Measurements from ENCODE around the gene GNG4. TPM values are rescaled to one million over a fixed set of nuclear protein-coding genes. Genes with fewer than 3 reads are reported as not detected.

GNG4 gene
- total RNA-seq, 4 donors from 2014 or later = 1.1 to 6.3 (median 4.6) TPM

DNA sequence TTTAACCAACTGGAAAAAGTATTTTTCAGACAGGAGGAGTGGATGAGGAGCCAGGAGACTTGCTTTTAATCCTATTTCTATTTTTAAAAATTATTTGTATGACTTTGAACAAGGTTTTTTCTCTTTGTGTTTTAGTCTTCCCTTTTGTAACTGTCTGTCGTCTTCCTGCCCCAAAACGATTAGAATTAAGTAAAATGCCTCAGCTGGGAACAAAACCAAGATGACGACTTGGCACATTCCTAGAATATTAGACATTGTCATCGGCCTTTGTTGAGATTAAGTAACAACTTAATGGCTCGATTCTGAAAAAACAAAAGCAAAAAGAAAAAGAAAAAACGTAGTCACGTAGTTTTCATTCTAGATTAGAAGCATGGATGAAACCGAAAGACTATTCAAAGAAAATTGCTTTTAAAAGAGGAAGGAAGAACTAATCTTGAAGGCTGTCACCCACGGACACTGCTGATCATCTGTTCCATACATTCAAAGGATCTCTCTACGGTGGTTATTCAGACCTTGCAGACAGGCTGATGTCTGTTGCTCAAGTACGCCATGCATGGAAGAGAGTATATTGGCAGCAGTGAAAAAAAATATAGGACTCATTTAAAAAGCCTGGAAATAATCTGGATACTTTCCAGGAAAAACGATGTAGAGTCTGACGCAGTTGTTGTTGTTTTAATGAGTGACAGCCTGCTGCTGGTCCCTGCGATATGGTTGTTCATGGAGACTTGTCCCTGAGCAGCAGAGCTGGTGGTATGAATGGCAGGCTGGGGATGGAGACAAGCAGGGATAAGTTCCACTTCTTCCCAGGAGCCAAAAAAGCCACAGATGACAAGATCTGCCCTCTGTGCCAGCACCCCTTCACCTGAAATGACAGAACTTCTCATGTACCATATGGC is 16.8 kb downstream of the GNG4 start:
- peak overlapping the region in 2 of 4 donors; percentile 23 to 43 for H3K27ac ChIP-seq
- peaks cover 0 to 6% (median 0%) of the 10 kb centered on the region in 4 donors for H3K27me3 ChIP-seq
- peaks cover 3 to 26% (median 5%) of the 10 kb centered on the region in 3 donors for H3K4me1 ChIP-seq
- 9 to 12% methylated on average over 14 of the region's 14 CpGs for WGBS, 2 donors
- peak overlapping the region in 3 of 4 donors; percentile 19 to 45 (median 25) for H3K4me3 ChIP-seq
- no peaks in the 10 kb centered on the region for H3K36me3 ChIP-seq
- TF ChIP-seq, protein P1, sequence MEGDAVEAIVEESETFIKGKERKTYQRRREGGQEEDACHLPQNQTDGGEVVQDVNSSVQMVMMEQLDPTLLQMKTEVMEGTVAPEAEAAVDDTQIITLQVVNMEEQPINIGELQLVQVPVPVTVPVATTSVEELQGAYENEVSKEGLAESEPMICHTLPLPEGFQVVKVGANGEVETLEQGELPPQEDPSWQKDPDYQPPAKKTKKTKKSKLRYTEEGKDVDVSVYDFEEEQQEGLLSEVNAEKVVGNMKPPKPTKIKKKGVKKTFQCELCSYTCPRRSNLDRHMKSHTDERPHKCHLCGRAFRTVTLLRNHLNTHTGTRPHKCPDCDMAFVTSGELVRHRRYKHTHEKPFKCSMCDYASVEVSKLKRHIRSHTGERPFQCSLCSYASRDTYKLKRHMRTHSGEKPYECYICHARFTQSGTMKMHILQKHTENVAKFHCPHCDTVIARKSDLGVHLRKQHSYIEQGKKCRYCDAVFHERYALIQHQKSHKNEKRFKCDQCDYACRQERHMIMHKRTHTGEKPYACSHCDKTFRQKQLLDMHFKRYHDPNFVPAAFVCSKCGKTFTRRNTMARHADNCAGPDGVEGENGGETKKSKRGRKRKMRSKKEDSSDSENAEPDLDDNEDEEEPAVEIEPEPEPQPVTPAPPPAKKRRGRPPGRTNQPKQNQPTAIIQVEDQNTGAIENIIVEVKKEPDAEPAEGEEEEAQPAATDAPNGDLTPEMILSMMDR (IDR thresholded peaks at IDR 0.05) = no peak
- TF ChIP-seq POLR2A (IDR thresholded peaks at IDR 0.05) = no peak
- intact Hi-C loops (cut with DNase I) = no loop called here
- H3K9me3 ChIP-seq = no peaks in the 10 kb centered on the region
- DNase-seq = no peak

DNA sequence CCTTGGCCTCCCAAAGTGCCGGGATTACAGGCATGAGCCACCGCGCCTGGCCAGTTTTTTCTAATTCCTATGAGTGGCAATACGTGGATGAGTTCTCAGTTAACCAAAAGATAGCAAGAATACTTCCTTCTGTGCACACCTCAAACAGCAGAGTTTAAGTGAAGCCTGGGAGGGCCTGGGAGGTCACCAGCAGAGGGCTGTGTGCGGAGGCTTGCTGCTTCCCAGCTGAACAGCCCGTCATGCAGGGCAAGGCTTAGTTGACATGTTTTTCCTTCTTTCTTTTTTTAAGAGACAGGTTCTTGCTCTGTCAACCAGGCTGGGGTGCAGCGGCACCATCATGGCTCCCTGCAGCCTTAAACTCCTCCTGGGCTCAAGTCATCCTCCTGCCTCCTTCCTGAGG is 17.8 kb downstream of the GNG4 start:
- H3K36me3 ChIP-seq = no peaks in the 10 kb centered on the region
- WGBS, 2 donors = 88 to 98% methylated on average over 6 to 7 of the region's 7 CpGs
- H3K4me3 ChIP-seq = no peak overlapping the region
- no peak for DNase-seq
- H3K4me1 ChIP-seq = peaks cover 3 to 26% (median 5%) of the 10 kb centered on the region in 3 donors
- no peak for TF ChIP-seq POLR2A (IDR thresholded peaks at IDR 0.05)
- TF ChIP-seq, protein P1 (IDR thresholded peaks at IDR 0.05) = no peak
- peak overlapping the region in 1 of 4 donors; percentile 23 for H3K27ac ChIP-seq
- H3K9me3 ChIP-seq = no peaks in the 10 kb centered on the region
- H3K27me3 ChIP-seq = peaks cover 0 to 6% (median 0%) of the 10 kb centered on the region in 4 donors
- intact Hi-C loops (cut with DNase I) = no loop called here

DNA sequence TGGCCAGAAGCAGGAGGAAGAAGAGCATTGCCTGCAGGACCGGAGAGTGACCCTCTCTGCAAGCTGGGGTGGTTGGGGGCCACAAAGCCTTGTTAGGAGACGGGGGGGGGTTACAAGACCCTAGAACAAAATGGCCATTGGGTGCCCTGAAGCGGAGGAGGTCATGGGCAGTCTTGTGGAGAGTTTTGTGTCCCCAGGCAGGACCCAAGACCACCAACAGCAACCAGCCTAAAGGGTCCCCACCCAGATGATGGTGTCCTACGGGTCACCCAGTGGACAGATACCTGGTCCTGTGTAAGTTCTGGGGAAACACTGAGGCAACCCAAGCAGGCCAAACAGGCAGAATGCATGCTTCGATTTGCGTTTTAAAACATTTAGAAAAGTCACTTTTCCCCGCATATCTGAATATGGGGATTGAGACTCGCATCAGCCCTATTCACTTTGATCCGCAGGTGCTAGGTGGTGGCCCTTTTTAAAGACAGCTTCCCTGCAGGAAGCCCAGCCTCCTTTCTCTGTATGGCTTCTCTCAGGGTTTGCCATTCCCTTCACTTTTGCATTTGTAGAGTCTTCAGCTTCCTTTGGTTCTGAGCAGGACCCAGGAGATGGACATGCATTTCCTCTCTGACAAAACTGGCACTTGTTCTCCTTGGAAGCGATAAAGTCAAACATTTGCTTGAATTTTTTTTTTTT is 21.1 kb downstream of the GNG4 start:
- H3K4me3 ChIP-seq = no peak overlapping the region
- peaks cover 0 to under 1% (median 0%) of the 10 kb centered on the region in 4 donors for H3K27me3 ChIP-seq
- no peaks in the 10 kb centered on the region for H3K9me3 ChIP-seq
- H3K27ac ChIP-seq = no peak overlapping the region
- no peak for DNase-seq
- intact Hi-C loops (cut with DNase I) = no loop called here
- 88 to 93% methylated on average over 9 to 10 of the region's 10 CpGs for WGBS, 2 donors
- TF ChIP-seq POLR2A (IDR thresholded peaks at IDR 0.05) = no peak
- TF ChIP-seq, protein P1 (IDR thresholded peaks at IDR 0.05) = no peak
- H3K4me1 ChIP-seq = peaks cover 3 to 35% (median 5%) of the 10 kb centered on the region in 3 donors
- no peaks in the 10 kb centered on the region for H3K36me3 ChIP-seq

DNA sequence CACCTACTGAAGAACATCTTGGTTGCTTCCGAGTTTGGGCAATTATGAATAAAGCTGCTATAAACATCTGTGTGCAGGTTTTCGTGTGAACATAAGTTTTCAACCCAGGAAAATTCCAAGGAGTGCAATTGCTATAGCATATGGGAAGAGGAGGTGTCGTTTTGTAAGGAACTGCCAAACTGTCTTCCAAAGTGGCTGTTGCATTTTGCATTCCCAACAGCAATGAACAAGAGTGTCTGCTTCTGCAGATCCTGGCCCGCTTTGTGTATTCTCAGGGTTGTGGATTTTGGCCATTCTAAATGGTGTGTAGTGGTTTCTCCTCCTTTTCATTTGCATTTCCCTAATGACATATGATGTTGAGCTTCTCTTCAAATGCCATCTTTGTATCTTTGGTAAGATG is 23.8 kb downstream of the GNG4 start:
- H3K36me3 ChIP-seq = no peaks in the 10 kb centered on the region
- no peak for DNase-seq
- intact Hi-C loops (cut with DNase I) = no loop called here
- no peaks in the 10 kb centered on the region for H3K27me3 ChIP-seq
- no peak overlapping the region for H3K27ac ChIP-seq
- no peak for TF ChIP-seq POLR2A (IDR thresholded peaks at IDR 0.05)
- peaks cover 0 to 31% (median 3%) of the 10 kb centered on the region in 3 donors for H3K4me1 ChIP-seq
- H3K4me3 ChIP-seq = no peak overlapping the region
- no peaks in the 10 kb centered on the region for H3K9me3 ChIP-seq
- 89 to 92% methylated on average over 4 of the region's 4 CpGs for WGBS, 2 donors

- no peak for TF ChIP-seq POLR2A (IDR thresholded peaks at IDR 0.05)
- TF ChIP-seq, protein P1 (IDR thresholded peaks at IDR 0.05) = no peak
- Histone ChIP-seq H3K4me3 (no peak overlapping the region), H3K9me3 (no peaks in the 10 kb centered on the region), H3K27me3 (no peaks in the 10 kb centered on the region), H3K27ac (no peak overlapping the region), H3K36me3 (no peaks in the 10 kb centered on the region), H3K4me1 (peaks cover 0 to 31% (median 3%) of the 10 kb centered on the region in 3 donors)
- 79 to 83% methylated on average over 3 of the region's 3 CpGs for WGBS, 2 donors
- DNase-seq = no peak
- intact Hi-C loops (cut with DNase I) = no loop called here
These were observed 24.2 kb downstream of the GNG4 start for GRCh38 chr1:235625340-235625739.

Measured in esophagus squamous epithelium (tissue), 5 donors.